SH-SY5Y (cell line): Measurements from ENCODE around the gene SLC1A4.

Experiments
- GATA2 ChIP-seq: IDR thresholded peaks from 2 replicates; pipeline ENCODE4 v1.6.1; 2011; ENCODE audit warnings: mild to moderate bottlenecking, low read depth, low read length
- GATA3 ChIP-seq: IDR thresholded peaks from 2 replicates; pipeline ENCODE4 v1.6.1; 2011; ENCODE audit warnings: low read depth, mild to moderate bottlenecking, low read length, moderate library complexity

DNA sequence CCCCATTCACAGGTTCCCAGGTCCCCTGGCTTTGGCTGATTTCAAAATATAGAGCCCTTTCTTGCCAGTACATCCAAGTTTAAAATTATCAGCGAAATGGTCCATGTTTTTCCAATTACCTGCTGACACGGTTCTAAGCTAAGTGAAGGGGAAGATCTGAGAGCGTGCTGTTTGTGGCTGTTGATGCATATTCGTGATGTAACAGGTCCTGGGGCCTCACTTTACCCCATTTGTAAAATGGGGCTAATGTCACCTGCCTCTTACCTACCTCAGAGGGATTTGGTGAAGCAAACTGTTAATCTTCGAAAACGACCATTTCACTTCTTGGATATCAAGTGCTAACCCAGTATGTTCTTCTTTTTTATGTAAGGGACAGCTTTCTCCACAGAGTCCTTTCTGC lies 33.0 kb downstream of the SLC1A4 start:
- TF ChIP-seq GATA2 (no peak), GATA3 (no peak)
